ENCODE data around the gene SST.

SST gene

GRCh38 chr3:187700249-187700648 lies 30.1 kb upstream of the SST start:
- Histone ChIP-seq H3K4me3 (ENCODE audit: low read depth, low read length) (no peak overlapping the region), H3K27me3 (no peaks in the 10 kb centered on the region), H3K9me3 (no peaks in the 10 kb centered on the region), H3K4me1 (no peaks in the 10 kb centered on the region), H3K36me3 (no peaks in the 10 kb centered on the region)
- DNase-seq: no peak
- TF ChIP-seq, protein P1, sequence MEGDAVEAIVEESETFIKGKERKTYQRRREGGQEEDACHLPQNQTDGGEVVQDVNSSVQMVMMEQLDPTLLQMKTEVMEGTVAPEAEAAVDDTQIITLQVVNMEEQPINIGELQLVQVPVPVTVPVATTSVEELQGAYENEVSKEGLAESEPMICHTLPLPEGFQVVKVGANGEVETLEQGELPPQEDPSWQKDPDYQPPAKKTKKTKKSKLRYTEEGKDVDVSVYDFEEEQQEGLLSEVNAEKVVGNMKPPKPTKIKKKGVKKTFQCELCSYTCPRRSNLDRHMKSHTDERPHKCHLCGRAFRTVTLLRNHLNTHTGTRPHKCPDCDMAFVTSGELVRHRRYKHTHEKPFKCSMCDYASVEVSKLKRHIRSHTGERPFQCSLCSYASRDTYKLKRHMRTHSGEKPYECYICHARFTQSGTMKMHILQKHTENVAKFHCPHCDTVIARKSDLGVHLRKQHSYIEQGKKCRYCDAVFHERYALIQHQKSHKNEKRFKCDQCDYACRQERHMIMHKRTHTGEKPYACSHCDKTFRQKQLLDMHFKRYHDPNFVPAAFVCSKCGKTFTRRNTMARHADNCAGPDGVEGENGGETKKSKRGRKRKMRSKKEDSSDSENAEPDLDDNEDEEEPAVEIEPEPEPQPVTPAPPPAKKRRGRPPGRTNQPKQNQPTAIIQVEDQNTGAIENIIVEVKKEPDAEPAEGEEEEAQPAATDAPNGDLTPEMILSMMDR (IDR thresholded peaks at IDR 0.05; ENCODE audit: low read depth, low read length): no peak

GRCh38 chr3:187698499-187699399 lies 28.6 kb upstream of the SST start:
- no peaks in the 10 kb centered on the region for H3K27me3 ChIP-seq
- H3K4me1 ChIP-seq: no peaks in the 10 kb centered on the region
- H3K4me3 ChIP-seq (ENCODE audit: low read depth, low read length): no peak overlapping the region
- TF ChIP-seq, protein P1 (IDR thresholded peaks at IDR 0.05; ENCODE audit: low read depth, low read length): no peak
- H3K9me3 ChIP-seq: no peaks in the 10 kb centered on the region
- no peak for DNase-seq
- no peaks in the 10 kb centered on the region for H3K36me3 ChIP-seq

DNA sequence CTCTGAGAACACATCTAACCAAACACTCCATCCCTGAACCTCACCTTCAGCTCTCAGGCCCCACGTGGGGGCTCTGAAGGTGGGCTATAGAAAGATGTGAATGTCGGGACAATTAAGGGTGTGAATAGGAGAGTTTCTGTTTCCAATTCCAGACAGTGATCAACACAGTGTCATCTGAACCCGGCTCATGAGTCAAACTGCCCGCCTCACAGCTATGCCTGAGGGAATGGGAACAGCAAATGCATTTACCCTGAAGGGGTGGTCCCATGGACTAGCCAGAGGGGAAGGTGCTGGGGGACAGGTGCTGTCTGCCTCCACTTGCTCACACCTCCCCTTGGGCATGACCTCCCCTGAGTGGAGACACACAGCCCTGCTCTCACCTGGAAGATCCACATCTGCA lies 25.8 kb upstream of the SST start:
- TF ChIP-seq, protein P1 (IDR thresholded peaks at IDR 0.05; ENCODE audit: low read depth, low read length): no peak
- Histone ChIP-seq H3K4me3 (ENCODE audit: low read depth, low read length) (no peak overlapping the region), H3K4me1 (no peaks in the 10 kb centered on the region)

GRCh38 chr3:187695449-187695848 lies 25.3 kb upstream of the SST start:
- Histone ChIP-seq H3K4me1 (no peaks in the 10 kb centered on the region), H3K9me3 (no peaks in the 10 kb centered on the region), H3K27me3 (no peaks in the 10 kb centered on the region; the same call in 1 of the 2 replicates), H3K4me3 (ENCODE audit: low read depth, low read length) (no peak overlapping the region), H3K36me3 (no peaks in the 10 kb centered on the region)
- TF ChIP-seq, protein P1 (IDR thresholded peaks at IDR 0.05; ENCODE audit: low read depth, low read length): no peak
- DNase-seq: no peak

More for the DNA sequence above, 25.8 kb upstream of the SST start:
- DNase-seq: no peak
- Histone ChIP-seq H3K36me3 (no peaks in the 10 kb centered on the region), H3K27me3 (no peaks in the 10 kb centered on the region; the same call in 1 of the 2 replicates), H3K9me3 (no peaks in the 10 kb centered on the region)

DNA sequence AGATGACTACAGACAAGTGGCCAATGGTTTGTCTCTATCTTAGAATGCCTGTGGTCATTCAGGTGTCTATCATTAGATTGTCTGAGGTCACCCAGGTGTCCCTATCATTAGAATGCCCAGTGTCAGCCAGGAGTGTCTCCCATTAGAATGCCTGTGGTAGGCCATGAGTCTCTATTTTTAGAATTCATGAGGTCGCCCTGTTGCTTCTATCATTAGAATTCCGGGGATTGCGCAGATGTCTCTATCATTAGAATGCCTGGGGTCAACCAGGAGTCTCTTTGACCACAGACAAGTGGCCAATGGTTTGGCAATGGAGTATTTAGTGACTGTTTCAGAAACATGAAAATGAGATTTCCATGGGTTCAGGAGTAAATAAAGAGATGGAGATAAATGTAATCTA lies 24.6 kb upstream of the SST start:
- Histone ChIP-seq H3K36me3 (no peaks in the 10 kb centered on the region), H3K4me1 (no peaks in the 10 kb centered on the region), H3K9me3 (no peaks in the 10 kb centered on the region), H3K4me3 (ENCODE audit: low read depth, low read length) (no peak overlapping the region), H3K27me3 (peaks cover 2% of the 10 kb centered on the region)
- TF ChIP-seq, protein P1 (IDR thresholded peaks at IDR 0.05; ENCODE audit: low read depth, low read length): no peak
- DNase-seq: no peak

DNA sequence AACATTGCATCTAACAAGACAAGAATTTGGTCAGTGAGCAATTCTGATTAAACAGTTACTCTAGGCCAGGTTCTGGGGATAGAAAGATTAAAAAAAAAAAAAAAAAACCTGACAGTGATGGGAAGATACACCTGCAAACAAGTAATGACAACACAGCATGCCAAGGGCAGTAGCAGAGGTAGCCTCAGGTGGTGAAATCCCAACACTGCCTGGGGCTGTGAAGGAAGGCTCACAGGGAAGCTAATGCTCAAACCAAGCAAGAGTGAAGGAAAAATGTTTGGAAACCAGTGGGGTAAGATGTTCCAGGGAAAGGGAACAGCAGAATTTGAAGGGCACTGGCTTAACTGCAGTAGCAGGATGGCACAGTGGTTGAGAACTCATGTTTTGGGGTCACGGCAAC lies 23.2 kb upstream of the SST start:
- DNase-seq: no peak
- no peaks in the 10 kb centered on the region for H3K36me3 ChIP-seq
- H3K9me3 ChIP-seq: no peaks in the 10 kb centered on the region
- TF ChIP-seq, protein P1 (IDR thresholded peaks at IDR 0.05; ENCODE audit: low read depth, low read length): no peak
- H3K4me1 ChIP-seq: no peaks in the 10 kb centered on the region
- no peak overlapping the region for H3K4me3 ChIP-seq (ENCODE audit: low read depth, low read length)
- peaks cover 6% of the 10 kb centered on the region for H3K27me3 ChIP-seq

All from BE2C (cell line).